Measurements from ENCODE around the gene EFCAB13.
"Not testable (repeated sequence)": the region's sequence is repeated elsewhere in the genome, so short reads cannot be mapped to it uniquely, and the experiment has no call there.

EFCAB13 gene

DNA sequence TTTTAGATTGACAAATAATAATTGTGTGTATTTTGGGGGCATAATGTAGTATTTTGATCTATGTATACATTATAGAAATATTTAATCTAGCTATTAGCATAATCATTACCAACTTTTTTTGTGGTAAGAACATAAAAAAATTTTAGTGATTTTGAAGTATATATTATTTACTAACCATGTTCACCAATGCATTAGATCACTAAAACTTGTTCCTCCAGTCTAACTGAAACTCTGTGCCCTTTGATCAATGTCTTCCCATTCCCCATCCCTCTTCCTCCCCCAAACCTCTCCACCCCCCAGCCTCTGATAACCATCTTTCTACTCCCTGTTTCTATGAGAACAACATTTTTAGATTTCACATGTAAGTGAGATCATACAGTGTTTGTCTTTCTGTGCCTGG lies 8.5 kb downstream of the EFCAB13 start:
- no peak for DNase-seq

DNA sequence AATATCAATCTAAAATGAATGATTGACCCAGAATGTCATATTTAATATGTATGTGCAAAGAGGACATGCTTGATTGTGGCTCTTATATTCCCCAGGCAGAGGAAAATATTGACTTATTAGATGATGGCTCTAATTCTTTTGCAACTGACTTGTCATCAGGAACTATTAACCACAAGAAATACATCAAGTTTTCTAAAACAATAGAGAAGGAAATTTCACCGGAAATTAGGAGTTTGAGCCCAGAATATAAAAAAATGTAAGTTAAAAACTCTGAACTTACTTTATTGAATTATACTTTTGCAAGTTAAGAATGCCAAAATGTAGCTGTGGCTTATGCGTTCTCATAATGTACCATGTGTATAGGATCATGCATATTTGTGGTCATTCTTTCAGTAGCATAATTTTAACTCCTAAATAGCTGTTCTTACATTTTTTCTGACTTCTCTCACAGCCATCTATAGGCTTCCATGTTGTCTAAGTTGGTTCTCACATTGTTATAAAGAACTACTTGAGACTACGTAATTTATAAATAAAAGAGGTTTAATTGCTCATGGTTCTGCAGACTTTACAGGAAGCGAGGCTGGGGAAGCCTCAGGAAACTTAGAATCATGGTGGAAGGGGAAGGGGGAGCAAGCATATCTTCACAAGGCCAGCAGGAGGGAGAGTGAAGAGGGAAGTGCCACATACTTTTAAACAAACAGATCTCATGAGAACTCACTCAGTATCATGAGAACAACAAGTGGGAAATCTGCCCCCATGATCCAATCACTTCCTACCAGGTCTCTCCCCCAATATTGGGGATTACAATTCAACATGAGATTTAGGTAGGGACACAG lies 11.6 kb downstream of the EFCAB13 start:
- no peak for DNase-seq

DNA sequence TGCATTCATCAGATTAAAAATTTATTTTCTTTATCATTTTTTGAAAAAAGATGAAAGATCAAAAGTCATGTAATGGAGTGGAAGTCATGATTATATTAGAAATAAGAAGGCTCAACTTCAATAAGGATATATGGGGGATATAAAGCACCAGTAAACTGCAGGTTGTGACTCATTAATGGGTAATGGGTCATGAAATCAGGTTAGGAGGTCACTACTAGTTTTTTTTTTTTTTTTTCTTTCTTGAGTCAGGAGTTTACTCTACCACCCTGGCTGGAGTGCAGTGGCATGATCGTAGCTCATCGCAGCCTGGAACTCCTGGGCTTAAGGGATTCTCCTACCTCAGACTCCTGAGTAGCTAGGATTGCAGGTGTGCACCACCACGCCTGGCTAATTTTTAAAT lies 14.3 kb downstream of the EFCAB13 start:
- no peak for DNase-seq

DNA sequence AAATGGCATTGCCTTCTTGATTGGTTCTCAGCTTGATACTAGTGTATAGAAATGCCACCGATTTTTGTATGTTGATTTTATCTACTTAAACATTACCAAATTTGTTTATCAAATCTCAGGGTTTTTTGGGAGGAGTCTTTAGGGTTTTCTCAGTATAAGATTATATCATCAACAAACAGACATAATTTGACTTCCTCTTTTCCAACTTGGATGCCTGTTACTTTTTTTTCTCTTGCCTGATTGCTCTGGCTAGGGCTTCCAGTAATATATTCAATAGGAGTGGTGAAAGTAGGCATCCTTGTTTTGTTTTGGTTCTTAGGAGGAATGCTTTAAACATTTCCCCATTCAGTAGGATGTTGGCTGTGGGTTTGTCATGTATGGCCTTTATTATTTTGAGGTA lies 29.1 kb downstream of the EFCAB13 start:
- peak in 2 of 3 donors; percentile 30 to 31 for DNase-seq

DNA sequence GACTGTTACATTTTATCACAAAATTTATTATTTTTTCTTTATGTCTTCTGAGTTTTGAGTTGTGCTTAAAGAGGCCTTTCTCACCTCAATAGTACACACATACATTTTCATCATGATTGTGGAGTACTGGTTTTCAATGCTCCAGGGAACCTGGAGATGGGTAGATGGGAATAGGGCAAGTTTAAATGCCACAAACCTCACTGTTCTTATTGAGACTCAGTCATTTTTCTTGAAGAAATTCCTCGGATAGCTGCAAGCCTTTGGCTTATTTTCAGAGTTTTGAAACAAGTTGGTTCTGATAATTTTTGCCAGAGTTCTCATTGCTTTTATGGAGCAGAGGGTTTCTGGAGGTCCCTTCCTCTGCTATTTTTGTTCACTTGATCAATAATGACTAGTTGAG lies 34.9 kb downstream of the EFCAB13 start:
- DNase-seq = no peak

DNA sequence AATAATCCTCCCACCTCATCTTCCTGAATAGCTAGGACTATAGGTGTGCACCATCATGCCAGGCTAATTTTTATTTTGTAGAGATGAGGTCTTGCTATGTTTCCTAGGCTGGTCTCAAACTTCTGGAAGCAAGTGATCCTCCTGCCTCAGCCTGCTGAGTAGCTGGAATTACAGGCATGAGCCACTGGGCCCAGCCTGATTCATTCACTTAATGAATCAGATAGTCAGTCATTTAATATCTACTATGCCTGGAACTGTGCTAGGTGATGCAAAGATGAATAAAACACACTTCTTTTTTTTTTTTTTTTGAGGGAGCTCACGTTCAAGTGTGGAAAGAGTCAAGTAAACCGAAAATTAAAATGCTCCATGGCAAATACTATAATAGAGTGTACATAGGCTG lies 39.4 kb downstream of the EFCAB13 start:
- DNase-seq = no peak

DNA sequence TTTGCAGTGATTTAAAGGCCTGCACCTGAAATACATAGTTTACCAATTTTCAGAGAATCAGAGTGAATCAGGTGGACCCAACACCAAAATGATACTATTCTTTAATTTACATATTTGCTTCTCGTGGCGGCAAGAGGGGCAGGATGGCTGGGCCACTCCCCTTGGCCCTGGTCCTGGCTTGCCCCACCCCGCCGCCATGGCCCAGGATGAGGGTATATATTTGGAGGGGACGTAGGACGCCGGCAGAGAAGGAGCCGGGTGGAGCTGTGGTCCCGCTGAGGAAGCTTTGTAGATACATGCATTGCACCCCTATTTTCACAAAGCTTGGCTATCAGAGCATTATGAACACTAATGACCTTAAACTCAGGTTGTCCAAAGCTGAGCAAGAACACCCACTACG lies 43.5 kb downstream of the EFCAB13 start:
- no peak for DNase-seq

DNA sequence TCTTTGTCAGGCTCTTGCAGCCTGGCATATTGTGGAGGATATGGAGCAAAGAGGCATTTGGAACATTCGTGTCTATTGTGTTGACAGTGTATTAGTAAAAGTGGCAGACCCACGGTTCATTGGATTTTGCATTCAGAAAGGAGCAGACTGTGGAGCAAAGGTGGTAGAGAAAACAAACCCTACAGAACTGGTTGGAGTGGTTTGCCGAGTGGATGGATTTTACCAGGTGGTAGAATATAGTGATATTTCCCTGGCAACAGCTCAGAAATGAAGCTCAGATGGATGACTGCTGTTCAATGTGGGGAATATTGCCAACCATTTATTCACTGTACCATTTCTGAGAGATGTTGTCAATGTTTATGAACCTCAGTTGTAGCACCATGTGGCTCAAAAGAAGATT lies 44.5 kb downstream of the EFCAB13 start:
- no peak for DNase-seq

DNA sequence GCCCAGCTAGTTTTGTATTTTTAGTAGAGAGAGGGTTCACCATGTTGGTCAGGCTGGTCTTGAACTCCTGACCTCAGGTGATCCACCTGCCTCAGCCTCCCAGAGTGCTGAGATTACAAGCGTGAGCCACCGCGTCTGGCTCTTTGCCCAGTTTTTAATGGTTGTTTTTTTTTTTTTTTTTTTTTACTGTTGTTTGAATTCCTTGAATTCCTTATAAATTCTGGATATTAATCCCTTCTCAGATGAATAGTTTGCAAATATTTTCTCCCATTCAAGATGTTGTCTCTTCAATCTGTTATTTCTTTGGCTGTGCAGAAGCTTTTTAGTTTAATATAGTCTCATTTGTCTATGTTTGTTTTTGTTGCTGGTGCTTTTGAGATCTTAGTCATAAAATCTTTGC lies 47.1 kb downstream of the EFCAB13 start:
- not testable (repeated sequence) for DNase-seq

DNA sequence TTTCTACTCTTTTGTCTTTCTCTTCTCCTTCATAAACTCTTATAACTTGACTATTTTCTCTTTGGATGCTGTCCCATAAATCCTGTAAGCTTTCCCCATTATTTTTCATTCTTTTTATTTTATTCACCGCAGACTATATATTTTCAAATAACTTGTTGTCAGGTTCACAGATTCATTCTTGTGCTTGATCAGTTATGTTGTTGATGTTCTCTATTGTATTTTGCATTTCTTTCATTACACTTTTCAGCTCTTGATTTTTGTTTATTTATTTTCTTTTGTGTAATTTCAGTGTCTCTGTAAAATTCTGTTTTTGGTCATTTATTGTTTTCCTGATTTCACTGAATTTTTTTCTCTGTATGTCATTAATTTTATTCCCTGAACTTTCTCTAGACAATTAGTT lies 49.2 kb downstream of the EFCAB13 start:
- DNase-seq = no peak

DNA sequence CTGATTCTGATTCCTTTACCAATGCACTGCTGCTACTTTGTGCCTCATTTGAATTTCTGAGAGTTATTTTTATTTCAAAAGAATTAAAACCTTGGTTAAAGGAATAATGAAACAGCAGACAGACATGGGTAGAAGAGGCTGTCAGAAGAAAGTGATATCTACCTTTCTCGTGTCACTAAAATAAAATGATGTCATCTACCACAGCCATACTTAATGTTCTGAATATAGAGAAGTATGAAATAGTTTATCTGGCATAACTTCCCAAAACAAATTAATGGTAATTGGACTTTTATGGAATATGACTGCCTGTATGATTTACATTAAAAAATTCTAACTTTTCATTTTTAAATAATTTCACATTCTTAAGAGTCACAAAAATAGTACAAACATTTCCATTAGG lies 52.5 kb downstream of the EFCAB13 start:
- no peak for DNase-seq

DNA sequence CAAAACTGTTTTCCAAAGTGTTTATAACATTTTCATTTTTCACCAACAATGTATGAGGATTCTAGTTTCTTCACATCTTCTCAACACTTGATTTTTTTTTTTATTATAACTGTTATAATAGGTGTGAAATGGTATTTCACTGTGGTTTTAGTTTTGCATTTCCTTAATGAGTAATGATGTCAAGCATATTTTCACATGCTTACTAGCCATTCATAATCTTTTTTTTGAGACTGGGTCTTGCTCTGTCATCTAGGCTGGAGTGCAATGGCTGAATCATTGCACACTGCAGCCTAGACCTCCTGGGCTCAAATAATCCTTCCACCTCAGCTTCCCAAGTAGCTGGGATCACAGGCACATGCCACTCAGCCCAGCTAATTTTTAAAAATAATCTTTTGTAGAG lies 65.1 kb downstream of the EFCAB13 start:
- DNase-seq = no peak

DNA sequence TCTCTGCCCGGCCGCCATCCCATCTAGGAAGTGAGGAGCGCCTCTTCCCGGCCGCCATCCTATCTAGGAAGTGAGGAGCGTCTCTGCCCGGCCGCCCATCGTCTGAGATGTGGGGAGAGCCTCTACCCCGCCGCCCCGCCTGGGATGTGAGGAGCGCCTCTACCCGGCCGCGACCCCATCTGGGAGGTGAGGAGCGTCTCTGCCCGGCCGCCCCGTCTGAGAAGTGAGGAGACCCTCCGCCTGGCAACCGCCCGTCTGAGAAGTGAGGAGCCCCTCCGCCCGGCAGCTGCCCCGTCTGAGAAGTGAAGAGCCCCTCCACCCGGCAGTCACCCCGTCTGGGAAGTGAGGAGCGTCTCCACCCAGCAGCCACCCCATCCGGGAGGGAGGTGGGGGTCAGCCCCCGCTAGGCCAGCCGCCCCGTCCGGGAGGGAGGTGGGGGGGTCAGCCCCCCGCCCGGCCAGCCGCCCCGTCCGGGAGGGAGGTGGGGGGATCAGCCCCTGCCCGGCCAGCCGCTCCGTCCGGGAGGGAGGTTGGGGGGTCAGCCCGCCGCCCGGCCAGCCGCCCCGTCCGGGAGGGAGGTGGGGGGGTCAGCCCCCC lies 73.9 kb downstream of the EFCAB13 start:
- not testable (repeated sequence) for DNase-seq

DNA sequence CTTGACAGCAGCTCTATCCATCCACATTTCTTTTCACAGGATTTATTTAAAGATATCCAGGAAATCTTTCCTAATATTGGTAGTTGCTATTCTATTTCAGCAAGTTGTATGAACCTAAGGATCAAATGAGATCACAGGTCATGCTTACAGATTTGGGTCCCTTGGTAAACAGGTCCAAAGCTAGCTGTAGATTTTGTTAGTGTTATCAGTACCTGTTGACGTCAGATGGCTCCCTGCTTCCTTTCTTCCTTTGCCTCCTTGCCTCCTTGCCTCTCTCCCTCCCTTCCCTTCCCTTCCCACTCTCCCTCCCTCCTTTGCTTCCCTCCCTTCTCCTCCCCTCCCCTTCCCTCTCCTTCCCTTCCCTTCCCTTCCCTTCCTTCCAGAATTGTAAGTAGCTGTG lies 76.6 kb downstream of the EFCAB13 start:
- no peak for DNase-seq

DNA sequence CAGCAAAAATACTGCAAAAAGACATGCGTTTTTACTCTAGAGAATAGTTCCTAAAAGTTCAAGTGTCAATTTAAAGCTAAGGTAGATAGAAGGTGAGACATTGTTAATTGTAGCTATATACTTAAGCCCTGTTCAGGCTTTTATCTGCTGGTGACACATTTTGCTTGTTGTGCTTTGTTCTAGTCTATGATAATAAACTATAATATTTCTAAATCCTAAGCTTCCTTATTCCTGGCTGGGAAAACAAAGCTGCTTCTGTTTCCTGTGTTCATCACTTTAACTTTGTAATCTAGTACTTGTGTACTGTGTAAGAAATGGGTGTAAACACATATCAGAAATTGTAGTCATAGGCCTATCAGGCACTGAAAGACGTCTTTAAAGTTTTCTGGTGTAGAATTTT lies 77.3 kb downstream of the EFCAB13 start:
- no peak for DNase-seq

DNA sequence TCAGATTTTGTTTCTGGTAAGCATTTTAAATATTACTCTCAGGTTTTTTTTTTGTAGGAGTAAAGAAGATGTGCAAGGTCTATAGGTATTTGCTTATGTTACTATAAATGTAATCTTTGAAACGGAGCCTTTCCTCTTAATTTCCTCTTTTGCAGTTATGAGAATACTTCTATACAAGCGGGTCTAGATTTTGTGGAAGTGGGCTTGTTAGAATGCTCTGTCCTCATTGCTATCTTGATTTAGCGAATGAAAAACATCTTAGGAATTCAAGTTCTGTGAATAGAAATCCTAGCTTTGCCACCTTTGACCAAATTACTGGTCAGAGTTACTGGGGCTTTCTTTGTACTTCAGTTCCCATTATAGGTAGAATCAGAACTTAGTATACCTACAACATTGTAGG lies 80.3 kb downstream of the EFCAB13 start:
- no peak for DNase-seq

DNA sequence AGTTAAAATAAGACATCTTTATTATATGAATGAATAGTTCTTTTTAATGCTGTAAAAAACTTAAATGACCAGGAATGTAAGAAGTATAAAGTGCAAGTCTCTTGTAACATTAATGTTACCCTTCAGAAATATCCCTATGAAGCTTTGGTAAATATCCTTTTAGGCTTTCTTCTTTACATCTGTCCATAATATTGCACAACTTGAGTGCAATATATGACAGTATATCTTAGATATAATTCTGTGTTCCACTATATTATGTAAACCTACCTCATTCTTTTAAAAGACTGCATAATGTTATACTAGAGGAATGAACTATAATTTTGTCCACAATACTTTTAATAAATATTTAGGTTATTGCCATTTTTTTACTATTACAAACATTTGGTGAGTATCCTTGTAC lies 81.1 kb downstream of the EFCAB13 start:
- DNase-seq = no peak

DNA sequence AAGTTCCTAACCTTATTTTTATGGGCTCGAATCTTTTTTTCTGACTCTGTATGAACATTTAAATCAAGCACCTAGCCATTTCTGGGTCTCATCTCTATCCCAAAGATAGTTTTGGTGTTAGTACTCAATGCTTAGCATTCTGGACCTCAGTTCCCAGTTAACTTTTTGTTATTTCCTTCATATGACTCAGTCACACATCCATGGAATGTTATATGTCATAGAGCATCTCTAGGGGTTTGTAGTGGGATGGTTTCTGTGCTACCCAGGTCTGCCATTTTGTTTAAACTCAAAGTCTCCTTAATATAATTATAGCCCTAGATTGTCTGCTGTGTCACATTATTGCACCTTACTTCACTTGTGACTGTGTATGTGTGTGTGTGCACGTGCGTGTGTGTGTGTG lies 90.1 kb downstream of the EFCAB13 start:
- no peak for DNase-seq

DNA sequence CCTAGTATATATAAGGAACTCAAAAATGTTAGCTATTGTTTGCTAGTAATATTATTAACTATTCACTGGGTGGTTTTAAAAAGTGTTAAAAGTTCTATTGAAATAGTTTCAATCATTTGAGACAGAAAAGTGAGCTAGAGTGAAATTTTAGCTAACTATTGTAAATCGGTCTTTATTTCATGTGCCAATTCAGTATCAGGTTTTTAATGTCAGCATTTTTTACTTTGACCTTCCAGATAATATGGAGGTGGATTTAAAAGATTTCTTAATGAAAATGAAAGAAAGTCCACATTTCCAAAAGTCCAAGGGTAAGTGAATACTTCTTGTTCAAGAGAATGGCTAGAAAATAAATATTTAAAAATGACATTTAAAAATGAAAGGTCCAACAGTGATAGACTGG lies 90.9 kb downstream of the EFCAB13 start:
- no peak for DNase-seq

DNA sequence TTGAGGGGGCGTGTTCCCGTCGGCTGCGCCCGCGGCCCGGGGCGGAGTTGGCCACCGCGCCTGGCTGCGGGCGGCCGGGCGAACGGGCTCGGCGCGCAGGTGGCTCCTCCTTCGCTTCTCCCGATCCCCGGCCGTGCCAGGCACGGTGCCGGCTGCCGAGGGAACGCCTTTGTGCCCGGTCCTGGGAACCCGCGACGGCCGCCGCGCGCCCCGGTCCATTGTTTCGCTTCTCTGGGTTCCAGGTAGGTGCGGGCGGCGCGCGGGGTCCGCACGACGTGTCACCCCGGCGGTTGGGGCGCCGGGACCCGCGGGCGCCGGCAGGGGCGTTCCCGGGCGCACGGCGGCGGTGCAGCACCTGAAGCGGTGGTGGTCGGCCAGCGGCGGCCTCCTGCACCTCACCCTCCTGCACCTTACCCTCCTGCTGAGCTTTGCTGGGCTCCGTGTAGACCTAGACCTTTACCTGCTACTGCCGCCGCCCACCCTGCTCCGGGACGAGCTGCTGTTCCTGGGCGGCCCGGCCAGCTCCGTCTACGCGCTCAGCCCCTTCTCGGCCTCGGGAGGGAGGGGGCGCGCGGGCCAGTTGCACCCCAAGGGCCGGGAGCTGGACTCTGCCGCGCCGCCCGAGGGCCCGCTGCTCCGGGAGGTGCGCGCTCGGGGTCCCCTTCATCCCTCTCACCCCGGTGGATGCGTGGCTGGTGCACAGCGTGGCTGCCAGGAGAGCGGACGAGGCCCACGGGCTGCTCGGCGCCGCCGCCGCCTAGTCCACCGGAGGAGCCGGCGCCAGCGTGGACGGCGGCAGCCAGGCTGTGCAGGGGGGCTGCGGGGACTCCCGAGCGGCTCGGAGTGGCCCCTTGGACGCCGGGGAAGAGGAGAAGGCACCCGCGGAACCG lies 99.9 kb downstream of the EFCAB13 start:
- DNase-seq = peak in 2 of 3 donors; percentile 8 to 33

DNA sequence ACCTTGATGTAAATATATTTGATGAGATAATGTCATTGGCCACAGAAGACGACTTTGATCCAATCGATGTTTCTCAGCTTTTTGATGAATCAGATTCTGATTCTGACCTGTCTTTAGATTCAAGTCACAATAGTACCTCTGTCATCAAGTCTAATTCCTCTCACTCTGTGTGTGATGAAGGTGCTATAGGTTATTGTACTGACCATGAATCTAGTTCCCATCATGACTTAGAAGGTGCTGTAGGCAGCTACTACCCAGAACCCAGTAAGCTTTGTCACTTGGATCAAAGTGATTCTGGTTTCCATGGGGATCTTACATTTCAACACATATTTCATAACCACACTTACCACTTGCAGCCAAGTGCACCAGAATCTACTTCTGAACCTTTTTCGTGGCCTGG lies 101.5 kb downstream of the EFCAB13 start:
- not testable (repeated sequence) for DNase-seq

DNA sequence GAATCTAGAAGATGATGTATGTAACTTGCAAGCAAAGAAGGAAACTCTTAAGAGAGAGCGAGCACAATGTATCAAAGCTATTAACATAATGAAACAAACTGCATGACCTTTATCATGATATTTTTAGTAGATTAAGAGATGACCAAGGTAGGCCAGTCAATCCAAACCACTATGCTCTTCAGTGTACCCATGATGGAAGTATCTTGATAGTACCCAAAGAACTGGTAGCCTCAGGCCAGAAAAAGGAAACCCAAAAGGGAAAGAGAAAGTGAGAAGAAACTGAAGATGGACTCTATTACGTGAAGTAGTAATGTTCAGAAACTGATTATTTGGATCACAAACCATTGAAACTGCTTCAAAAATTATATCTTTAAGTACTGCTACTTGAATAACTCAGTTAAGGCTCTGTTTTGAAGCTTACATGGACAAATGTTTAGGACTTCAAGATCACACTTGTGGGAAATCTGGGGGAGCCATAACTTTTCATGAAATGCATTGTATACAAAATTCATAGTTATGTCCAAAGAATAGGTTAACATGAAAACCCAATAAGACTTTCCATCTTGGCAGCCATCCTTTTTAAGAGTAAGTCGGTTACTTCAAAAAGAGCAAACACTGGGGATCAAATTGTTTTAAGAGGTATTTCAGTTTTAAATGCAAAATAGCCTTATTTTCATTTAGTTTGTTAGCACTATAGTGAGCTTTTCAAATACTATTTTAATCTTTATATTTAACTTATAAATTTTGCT lies 102.3 kb downstream of the EFCAB13 start:
- DNase-seq = peak in 2 of 3 donors; percentile 8 to 20

DNA sequence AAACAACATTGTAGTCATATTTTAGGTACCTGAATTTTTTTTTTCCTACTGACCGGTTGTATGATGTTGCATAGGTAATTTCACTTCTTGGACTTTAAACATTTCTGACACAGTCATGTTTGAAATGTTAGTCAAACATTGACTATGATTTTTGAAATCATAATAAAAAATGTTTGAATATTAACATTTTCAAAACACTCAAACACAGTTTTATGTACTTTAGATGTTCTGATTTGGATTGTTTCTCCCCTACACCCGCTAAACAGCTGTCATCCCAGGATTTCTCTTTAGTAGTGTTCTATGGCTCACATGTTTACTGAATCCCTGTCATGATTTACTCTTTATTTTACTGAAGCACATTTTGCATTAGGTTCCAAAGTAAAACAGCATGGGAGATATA lies 104.2 kb downstream of the EFCAB13 start:
- no peak for DNase-seq
